ENCODE measurements around the gene BTNL3. TPM values are rescaled to one million over a fixed set of nuclear protein-coding genes. Genes with fewer than 3 reads are reported as not detected.
"Not testable (repeated sequence)": the region's sequence is repeated elsewhere in the genome, so short reads cannot be mapped to it uniquely, and the experiment has no call there.

The BTNL3 gene
- total RNA-seq, 1 experiment from 2014 or later: not detected

DNA sequence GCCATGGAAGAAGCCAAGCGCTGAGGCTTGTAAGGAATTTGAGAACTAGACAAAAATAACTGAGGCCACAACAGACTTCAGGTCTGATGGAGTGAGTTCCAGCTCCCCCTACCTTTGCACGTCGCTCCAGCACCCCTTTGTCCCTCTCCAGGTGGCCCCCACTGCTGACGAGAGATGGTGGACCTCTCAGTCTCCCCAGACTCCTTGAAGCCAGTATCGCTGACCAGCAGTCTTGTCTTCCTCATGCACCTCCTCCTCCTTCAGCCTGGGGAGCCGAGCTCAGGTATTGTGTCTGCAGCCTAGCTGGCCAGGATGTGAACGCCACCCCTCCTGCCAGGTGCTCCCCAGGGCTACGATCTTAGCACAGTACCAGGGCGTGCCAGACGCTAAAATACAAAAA, 56.7 kb downstream of the BTNL3 start:
- no peak for DNase-seq (ENCODE audit: extremely low read depth, low read depth)

DNA sequence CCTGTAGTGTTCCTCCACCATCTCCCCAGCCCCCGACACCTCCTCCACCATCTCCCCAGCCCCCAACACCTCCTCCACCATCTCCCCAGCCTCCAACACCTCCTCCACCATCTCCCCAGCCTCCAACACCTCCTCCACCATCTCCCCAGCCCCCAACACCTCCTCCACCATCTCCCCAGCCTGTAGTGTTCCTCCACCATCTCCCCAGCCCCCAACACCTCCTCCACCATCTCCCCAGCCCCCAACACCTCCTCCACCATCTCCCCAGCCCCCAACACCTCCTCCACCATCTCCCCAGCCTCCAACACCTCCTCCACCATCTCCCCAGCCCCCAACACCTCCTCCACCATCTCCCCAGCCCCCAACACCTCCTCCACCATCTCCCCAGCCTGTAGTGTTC, 57.2 kb downstream of the BTNL3 start:
- DNase-seq (ENCODE audit: extremely low read depth, low read depth): not testable (repeated sequence)

DNA sequence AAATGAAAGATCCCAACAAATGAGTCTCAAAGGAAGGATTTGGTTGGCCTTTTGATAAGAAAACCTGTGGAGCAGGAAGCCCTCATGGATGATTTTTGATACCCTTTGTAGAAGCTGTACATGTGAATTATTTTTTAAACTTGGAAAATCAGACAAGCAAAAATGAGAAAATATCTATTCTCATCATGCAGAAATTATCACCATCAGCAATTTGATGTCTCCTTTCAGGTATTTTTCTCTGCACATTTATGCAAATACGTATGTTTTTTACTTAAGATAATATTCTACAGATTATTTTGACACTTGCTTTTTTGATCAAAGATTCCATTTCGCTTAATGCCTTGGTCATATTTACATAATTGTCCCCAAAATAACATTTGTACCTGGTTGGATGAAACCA, 58.6 kb downstream of the BTNL3 start:
- no peak for DNase-seq (ENCODE audit: extremely low read depth, low read depth)

DNA sequence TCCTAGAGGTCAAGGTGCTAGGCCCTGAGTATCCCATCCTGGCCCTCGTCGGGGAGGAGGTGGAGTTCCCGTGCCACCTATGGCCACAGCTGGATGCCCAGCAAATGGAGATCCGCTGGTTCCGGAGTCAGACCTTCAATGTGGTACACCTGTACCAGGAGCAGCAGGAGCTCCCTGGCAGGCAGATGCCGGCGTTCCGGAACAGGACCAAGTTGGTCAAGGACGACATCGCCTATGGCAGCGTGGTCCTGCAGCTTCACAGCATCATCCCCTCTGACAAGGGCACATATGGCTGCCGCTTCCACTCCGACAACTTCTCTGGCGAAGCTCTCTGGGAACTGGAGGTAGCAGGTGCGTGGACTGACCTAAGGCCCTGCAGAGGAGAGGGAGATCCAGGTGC, 59.3 kb downstream of the BTNL3 start:
- DNase-seq (ENCODE audit: extremely low read depth, low read depth): no peak

DNA sequence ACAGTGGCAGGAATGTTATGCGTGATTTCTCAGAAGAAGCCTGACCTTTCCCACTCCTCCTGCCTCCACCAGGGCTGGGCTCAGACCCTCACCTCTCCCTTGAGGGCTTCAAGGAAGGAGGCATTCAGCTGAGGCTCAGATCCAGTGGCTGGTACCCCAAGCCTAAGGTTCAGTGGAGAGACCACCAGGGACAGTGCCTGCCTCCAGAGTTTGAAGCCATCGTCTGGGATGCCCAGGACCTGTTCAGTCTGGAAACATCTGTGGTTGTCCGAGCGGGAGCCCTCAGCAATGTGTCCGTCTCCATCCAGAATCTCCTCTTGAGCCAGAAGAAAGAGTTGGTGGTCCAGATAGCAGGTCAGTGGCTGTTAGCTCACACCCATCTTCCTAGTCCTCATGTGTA, 61.4 kb downstream of the BTNL3 start:
- DNase-seq (ENCODE audit: extremely low read depth, low read depth): no peak

DNA sequence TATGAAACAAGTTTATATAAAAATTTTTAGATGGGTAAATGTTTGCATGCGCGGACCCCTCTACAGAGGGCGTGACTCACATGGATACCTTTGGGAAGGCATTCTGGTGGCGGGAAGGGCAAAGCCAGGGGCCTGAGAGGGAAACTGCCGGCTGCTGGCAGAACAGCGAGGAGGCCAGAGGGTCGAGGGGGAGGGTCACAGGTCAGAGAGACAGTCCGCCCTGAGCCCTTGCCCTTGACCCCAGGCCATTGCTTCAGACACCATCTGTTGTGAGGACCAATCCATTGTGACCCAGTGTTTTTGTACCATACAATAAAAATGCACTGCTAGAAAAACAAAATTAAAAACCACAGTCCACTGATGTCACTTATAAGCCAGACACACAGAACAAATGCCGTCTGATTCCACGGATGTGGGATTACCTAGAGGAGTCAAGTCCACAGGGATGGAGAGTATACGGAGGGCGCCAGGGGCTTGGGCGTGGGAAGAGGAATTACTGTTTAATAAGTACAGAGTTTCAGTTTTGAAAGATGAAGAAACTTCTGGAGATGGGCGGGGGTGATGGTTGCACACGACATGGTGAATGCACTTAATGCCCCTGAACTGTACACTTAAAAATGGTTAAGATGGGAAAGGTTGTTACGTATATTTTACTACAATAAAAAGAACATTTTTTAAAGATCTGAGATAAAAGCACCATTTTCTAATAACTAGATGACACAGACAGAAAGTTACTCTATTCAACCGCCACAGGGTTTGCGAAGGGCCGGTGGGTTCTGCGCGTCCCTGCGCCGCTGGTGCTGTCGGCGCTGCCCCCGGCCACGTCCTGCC, 63.4 kb downstream of the BTNL3 start:
- DNase-seq (ENCODE audit: extremely low read depth, low read depth): no peak

DNA sequence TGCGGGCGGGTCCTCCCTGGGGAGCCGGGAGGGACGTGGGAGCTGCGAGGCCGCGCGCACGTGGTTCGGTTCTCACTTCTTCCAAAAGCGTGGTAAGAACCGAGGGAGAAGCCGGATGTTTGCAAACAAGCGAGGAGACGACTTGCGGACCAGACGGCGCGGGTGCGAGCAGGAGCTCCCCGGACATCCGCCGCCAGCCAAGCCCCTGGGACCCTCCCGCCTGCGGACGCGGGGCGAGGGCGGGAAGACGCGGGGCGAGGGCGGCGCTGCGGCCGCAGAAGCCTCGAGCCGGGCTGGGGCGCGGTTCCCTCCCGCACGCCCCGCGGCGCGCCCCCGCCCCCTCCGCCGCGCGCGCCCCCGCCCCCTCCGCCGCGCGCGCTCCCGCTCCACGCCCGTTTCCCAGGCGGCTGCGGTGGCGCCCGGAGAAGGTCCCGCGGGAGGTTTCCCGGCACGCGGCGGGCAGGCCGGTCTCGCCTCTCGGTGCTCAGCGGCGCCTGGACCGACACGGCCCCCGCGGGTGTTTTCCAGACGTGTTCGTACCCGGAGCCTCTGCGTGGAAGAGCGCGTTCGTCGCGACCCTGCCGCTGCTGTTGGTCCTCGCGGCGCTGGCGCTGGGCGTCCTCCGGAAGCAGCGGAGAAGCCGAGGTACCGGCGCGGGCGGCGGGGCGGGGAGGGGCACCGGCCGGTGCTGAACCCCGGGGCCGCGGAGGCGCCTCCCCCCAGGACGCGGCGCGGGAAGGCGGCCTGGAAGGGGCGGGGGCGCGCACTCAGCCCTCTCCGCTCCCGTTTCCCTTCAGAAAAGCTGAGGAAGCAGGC, 64.2 kb downstream of the BTNL3 start:
- no peak for DNase-seq (ENCODE audit: extremely low read depth, low read depth)

DNA sequence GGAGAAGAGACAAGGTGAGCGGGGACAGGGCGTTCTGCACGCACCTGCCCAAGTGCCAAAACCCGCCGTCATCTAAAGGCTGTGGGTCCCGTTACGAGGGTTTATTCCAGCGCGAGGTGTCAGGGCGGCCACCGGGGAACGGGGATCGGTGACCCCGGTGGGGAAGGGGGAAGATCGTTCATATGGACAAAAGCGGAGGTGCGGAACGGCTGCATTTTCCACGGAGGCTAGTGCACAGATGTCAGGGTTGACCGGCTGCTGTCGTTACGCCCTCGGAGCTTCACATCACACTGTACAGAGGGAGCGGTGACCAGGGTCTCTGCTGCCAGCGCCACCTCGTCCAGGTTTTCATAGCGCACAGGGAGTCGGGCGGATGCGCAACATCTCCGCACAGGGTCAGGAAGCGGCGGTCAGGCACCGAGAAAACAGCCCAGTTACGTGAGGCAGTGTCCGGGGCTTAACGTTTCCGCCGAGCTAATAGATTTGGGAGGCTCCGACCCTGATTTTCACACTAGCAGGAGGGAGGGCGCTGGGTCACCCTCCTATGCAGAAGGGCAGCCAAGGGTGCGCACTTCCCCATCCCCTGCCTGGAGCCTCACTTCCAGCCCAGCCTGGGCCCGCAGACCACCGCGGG, 65.0 kb downstream of the BTNL3 start:
- DNase-seq (ENCODE audit: extremely low read depth, low read depth): no peak

DNA sequence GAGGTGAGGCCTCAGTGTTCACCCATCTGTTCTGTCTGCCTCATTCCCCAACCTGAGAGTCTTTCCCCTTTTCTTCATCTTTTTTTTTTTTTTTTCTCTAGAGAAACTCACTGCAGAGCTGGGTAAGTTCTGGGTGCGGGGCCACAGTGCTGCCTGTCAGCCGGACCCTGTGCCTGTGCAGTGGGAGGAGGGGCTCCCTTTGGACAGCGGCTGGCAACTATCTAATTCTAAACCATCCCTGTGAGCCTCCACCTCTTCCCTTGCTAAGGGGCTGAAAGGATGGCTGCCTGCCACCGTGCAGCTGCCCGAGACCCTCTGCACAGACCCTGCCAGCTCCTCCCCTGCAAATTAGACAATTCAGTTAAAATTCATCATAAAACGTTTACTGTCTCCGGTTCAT, 65.5 kb downstream of the BTNL3 start:
- no peak for DNase-seq (ENCODE audit: extremely low read depth, low read depth)

DNA sequence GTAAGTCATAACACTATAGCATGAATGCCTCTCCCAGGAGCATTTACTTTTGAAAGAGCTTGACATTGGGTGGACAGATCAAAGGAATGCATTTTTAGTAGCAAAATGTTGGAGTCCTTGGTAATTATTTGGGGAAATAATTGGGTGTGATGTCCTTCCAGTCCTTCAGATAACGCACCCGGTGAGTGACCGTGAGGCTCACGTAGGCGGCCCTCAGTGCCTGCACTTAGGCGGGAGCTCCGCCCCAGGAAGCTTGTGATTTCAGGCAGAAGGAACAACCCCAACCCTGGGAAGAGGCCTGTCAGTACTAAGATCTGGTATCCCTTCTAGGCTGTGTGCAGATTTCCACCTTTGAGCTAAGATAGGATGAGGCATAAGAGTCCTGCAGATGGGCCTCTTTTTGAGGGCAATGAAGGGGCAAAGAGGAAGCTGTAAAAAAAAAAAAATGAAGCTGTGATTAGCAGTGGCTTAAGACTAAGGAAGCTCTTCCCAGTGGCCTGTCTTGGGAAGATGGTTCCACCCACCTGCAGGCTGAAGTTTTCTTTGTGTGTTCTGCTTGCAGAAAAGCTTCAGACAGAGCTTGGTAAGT, 66.3 kb downstream of the BTNL3 start:
- no peak for DNase-seq (ENCODE audit: extremely low read depth, low read depth)

Small RNA genes within 50 kb of the gene (small RNA-seq; reads per million reads assigned to genes)
- gene MIR8089: 0 reads per million in 2 experiments
- gene RNU6-1036P: 0 reads per million in 2 experiments
- 0 reads per million in 2 experiments for gene RPS29P12

Other genes starting within 250 kb of the BTNL3 start
- gene OR2Y1, start 248.8 kb upstream of the BTNL3 start, total RNA-seq (2014; rRNA removed; shearing (Covaris generic)): not detected in 2 replicates
- 52.9 and 56.5 TPM in 2 replicates for gene MGAT1, start 186.0 kb upstream of the BTNL3 start, total RNA-seq (2014; rRNA removed; shearing (Covaris generic))
- gene ZFP62, start 127.6 kb upstream of the BTNL3 start, total RNA-seq (2014; rRNA removed; shearing (Covaris generic)): 38.7 and 44.1 TPM in 2 replicates
- gene BTNL8, start 89.7 kb upstream of the BTNL3 start, total RNA-seq (2014; rRNA removed; shearing (Covaris generic)): 0.32 TPM in 1 of 2 replicates, not detected in the other
- 1.0 TPM in 2 replicates for gene BTNL9, start 51.4 kb downstream of the BTNL3 start, total RNA-seq (2014; rRNA removed; shearing (Covaris generic))
- not detected in 2 replicates for gene OR2V1, start 142.3 kb downstream of the BTNL3 start, total RNA-seq (2014; rRNA removed; shearing (Covaris generic))
- gene OR2V2, start 158.7 kb downstream of the BTNL3 start, total RNA-seq (2014; rRNA removed; shearing (Covaris generic)): not detected in 2 replicates
- 46.8 and 54.3 TPM in 2 replicates for gene TRIM7, start 216.3 kb downstream of the BTNL3 start, total RNA-seq (2014; rRNA removed; shearing (Covaris generic))
- gene TRIM41, start 234.4 kb downstream of the BTNL3 start, total RNA-seq (2014; rRNA removed; shearing (Covaris generic)): 25.7 and 32.2 TPM in 2 replicates

Data from NCI-H460 (cell line).